Activated B cell treated with CpG ODN at 0.5 μM for 24 hours (primary cell): Measurements from ENCODE around the gene ODAPH. TPM values are rescaled to one million over a fixed set of nuclear protein-coding genes. Genes with fewer than 3 reads are reported as not detected.

Source experiments
- ATAC-seq: fragments of 200-7000 bp; cut with Tn5 transposase; one replicate; pipeline ENCODE4 v1.10.0; 2021; ENCODE audit warnings: low read depth, mild to moderate bottlenecking, moderate library complexity
- CTCF ChIA-PET: fragments of 350-600 bp; sonication (Branson Sonifier 250); formaldehyde crosslinking; loops from one replicate; lab custom pipeline; 2021; ENCODE audit warnings: antibody characterized with exemption; lab: Charles Lee
- POLR2A ChIA-PET: fragments of 350-600 bp; sonication (Branson Sonifier 250); formaldehyde crosslinking; loops from one replicate; lab custom pipeline; 2021; ENCODE audit warnings: antibody characterized with exemption; lab: Charles Lee
- DNase-seq: peaks from one replicate; pipeline ENCODE4 v3.0.0; 2022
- H3K27ac Mint-ChIP-seq: one replicate; pipeline ENCODE4 v1.8.0; 2020; ENCODE audit warnings: mixed read lengths
- H3K27me3 Mint-ChIP-seq: one replicate; pipeline ENCODE4 v1.8.0; 2021; ENCODE audit warnings: mixed read lengths
- H3K36me3 Mint-ChIP-seq: one replicate; pipeline ENCODE4 v1.8.0; 2021; ENCODE audit warnings: low read depth, mixed read lengths
- H3K4me1 Mint-ChIP-seq: one replicate; pipeline ENCODE4 v1.8.0; 2021; ENCODE audit warnings: mixed read lengths
- H3K4me3 Mint-ChIP-seq: one replicate; pipeline ENCODE4 v1.8.0; 2020; ENCODE audit warnings: mild to moderate bottlenecking, mixed read lengths
- H3K9me3 Mint-ChIP-seq: one replicate; pipeline ENCODE4 v1.8.0; 2020; ENCODE audit warnings: mixed read lengths
- CTCF ChIP-seq: fragments of 200-600 bp; IDR thresholded peaks from one replicate; pipeline ENCODE4 v1.8.0; 2022; ENCODE audit warnings: antibody characterized with exemption, mild to moderate bottlenecking
- intact Hi-C: fragments of 100-400 bp; cut with micrococcal nuclease; formaldehyde crosslinking; loops from one replicate; pipeline ENCODE4 v1.15.1; 2024
- total RNA-seq: library from RNA; stranded (reverse); gene quantifications from 2 replicates; pipeline ENCODE4 v1.2.3, GENCODE V29; 2022

The ODAPH gene
- total RNA-seq, 1 donor from 2014 or later: not detected

GRCh38 chr4:75552452-75552851 is 3.4 kb upstream of the ODAPH start:
- no peak overlapping the region for H3K27ac Mint-ChIP-seq
- CTCF ChIA-PET: no interaction called here
- H3K4me3 Mint-ChIP-seq: no peak overlapping the region
- H3K36me3 Mint-ChIP-seq: no peaks in the 10 kb centered on the region
- no peaks in the 10 kb centered on the region for H3K27me3 Mint-ChIP-seq
- ATAC-seq (no peak), DNase-seq (no peak)
- no peaks in the 10 kb centered on the region for H3K9me3 Mint-ChIP-seq
- TF ChIP-seq CTCF: no peak
- intact Hi-C loops: no loop called here
- peaks cover 13% of the 10 kb centered on the region for H3K4me1 Mint-ChIP-seq
- POLR2A ChIA-PET: no interaction called here

GRCh38 chr4:75557696-75558095 is 1.8 kb downstream of the ODAPH start:
- Mint-ChIP-seq H3K27me3 (peaks cover 7% of the 10 kb centered on the region), H3K9me3 (no peaks in the 10 kb centered on the region), H3K36me3 (no peaks in the 10 kb centered on the region), H3K27ac (no peak overlapping the region), H3K4me1 (peaks cover 17% of the 10 kb centered on the region), H3K4me3 (no peak overlapping the region)
- ATAC-seq: no peak
- no peak for TF ChIP-seq CTCF
- DNase-seq: no peak
- intact Hi-C loops: no loop called here
- POLR2A ChIA-PET: no interaction called here
- CTCF ChIA-PET: no interaction called here

GRCh38 chr4:75561789-75562188 is 5.9 kb downstream of the ODAPH start:
- ChIA-PET POLR2A (interaction anchor here (0.7 kb wide), 1 partner anchor 354 kb away, joined by 12 read pairs; no protein-coding TSS in a partner anchor), CTCF (no interaction called here)
- ATAC-seq (no peak), DNase-seq (no peak)
- H3K36me3 Mint-ChIP-seq: no peaks in the 10 kb centered on the region
- peaks cover 4% of the 10 kb centered on the region for H3K4me1 Mint-ChIP-seq
- TF ChIP-seq CTCF: no peak
- H3K27me3 Mint-ChIP-seq: peaks cover 12% of the 10 kb centered on the region
- intact Hi-C loops: no loop called here
- H3K27ac Mint-ChIP-seq: no peak overlapping the region
- no peaks in the 10 kb centered on the region for H3K9me3 Mint-ChIP-seq
- H3K4me3 Mint-ChIP-seq: no peak overlapping the region

- H3K9me3 Mint-ChIP-seq: no peaks in the 10 kb centered on the region
- POLR2A ChIA-PET: no interaction called here
- ATAC-seq (no peak), DNase-seq (no peak)
- H3K27me3 Mint-ChIP-seq: peaks cover 9% of the 10 kb centered on the region
- CTCF ChIA-PET: no interaction called here
- no peak for TF ChIP-seq CTCF
- H3K4me1 Mint-ChIP-seq: peaks cover 2% of the 10 kb centered on the region
- H3K27ac Mint-ChIP-seq: no peak overlapping the region
- H3K4me3 Mint-ChIP-seq: no peak overlapping the region
- H3K36me3 Mint-ChIP-seq: no peaks in the 10 kb centered on the region
- intact Hi-C loops: no loop called here
These were observed 8.2 kb downstream of the ODAPH start for GRCh38 chr4:75564023-75564422.

- peaks cover 8% of the 10 kb centered on the region for H3K27me3 Mint-ChIP-seq
- peaks cover 2% of the 10 kb centered on the region for H3K4me1 Mint-ChIP-seq
- no peaks in the 10 kb centered on the region for H3K9me3 Mint-ChIP-seq
- intact Hi-C loops: no loop called here
- ATAC-seq (no peak), DNase-seq (no peak)
- no peaks in the 10 kb centered on the region for H3K36me3 Mint-ChIP-seq
- H3K4me3 Mint-ChIP-seq: no peak overlapping the region
- no peak for TF ChIP-seq CTCF
- CTCF ChIA-PET: no interaction called here
- no peak overlapping the region for H3K27ac Mint-ChIP-seq
- POLR2A ChIA-PET: no interaction called here
These were observed 9.6 kb downstream of the ODAPH start for GRCh38 chr4:75565481-75565880.
